Stimulated activated CD4-positive, alpha-beta T cell treated with anti-CD3 and anti-CD28 coated beads, Interleukin-4, amount 100 ng/mL, for 24 hours (primary cell): ENCODE data around the gene JAG2.
"Not testable (repeated sequence)": the region's sequence is repeated elsewhere in the genome, so short reads cannot be mapped to it uniquely, and the experiment has no call there.

ENCODE experiments used
- DNase-seq: peaks from one replicate; pipeline ENCODE4 v3.0.0-alpha.2; 2020

The JAG2 gene

DNA sequence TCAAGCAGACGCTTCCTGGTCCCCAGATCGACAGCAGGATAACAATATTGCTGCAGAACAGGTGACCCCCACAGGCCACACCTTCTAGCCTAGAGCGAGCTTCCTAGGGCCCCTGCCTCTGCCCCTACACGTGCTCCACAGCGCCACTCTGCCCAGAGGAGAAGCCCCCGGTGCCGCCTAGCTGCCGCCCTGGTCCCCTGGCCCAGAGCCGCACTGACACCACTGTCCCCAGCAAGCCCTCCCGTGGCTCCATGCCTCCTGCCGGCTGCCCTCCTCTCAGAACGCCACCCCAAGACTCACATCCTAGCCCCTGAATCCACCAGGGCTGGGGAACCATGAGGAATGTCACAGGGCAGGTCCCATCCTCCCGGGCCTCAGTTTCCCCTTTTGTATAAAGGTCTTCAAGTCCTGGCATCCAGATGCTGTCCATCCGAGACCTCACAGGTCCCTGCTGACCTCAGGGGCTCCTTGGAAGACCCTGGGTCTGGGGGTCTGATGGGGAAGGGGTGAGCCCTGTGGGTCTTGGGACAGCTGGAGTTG, 31.0 kb downstream of the JAG2 start:
- no peak for DNase-seq

DNA sequence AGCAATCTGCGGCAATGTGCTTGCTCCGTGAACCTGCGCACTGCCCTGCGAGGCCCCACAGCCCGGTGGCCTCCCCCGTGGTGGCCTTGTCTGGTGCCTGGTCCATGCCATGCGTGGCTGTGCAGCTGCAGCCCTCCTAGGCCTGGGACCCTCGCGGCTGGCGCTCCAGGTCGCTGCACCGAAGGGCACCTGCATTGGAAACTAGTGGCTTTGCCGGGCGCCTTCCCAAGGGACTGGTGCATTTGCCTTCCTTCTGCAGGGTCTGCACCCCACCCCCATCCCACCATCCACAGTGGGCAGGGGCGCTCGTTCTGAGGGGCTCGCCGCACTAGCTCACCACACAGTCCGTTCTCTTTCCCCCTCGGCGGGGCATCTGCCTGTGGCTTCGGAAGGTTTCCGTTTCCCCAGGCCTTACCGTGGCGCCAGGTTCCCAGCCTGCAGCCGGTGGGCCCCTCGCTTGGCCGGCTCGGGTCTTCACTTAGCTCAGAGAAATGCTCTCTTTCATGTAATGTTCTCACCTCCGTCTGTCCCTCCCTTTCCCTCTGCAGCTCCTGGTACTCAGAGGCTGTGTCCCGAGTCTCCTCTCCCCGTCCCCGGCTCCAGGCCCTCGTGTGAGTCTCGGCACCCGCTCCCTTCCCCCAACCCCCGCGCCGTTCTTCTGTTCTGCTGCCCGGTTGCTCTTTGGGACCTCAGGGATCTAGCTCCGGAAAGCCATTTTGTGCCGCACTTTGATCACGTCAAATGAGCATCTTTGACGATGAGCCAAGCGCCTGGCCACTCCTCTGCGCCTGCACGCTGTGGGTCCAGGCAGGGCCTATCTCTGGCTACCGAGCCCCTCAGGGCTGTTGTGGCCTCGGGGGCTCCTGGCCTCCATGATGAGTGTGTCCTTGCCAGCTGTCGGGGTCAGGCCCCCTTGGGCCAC, 31.9 kb downstream of the JAG2 start:
- DNase-seq: no peak

DNA sequence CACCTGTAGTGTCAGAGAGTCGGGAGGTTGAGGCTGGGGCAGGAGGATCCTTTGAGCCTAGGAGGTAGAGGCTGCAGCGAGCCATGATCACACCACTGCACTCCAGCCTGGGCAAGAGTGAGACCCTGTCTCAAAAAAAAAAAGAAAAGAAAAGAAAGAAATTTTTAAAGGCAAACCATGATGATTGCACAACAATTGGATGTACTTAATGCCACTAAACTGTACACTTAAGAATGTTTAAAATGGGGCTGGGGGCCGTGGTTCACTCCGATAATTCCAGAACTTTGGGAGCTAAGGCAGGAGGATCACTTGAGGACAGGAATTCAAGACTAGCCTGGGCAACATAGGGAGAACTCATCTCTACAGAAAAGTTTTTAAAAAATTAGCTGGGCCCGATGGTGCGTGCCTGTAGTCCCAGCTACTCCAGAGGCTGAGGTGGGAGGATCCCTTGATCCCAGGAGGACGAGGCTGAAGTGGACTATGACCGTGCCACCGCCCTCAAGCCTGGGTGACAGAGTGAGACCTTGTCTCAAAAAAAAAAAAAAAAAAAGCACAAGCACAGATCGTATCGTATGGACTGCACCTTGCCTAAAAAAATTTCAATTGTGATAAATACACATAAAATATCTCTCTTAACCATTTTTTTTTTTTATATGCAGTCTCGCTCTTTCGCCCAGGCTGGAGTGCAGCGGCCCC, 32.7 kb downstream of the JAG2 start:
- DNase-seq: no peak

DNA sequence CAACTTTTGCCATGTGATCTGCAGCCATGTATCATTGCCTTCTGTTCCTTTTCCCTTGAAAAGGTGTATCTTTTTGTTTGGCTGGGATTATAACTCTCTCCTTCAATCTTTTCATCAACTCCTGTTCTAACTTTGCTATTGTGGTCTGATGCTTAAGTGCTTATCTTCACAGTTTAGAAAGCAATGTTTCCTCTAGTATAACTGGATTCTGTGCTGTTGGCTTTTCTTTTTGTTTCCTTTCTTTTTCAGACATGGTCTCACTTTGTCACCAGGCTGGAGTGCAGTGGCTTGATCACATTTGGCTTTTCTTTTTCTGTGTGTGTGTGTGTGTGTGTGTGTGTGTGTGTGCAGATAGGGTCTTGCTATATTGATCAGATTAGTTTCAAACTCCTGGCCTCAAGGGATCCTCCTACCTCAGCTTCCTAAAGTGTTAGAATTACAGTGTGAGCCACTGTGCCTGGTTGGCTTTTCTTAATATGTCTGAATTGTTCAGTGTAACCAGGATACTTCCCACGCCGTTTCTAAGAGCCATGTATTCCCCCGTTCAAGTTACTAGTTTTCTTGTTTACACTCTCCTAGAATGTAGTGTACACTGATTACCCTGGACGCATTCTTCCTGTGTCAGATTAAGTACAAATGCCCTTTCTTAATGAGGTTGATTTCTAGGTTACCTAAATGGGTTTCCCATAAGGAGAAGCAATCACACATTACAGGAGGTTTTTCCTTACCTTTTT, 35.5 kb downstream of the JAG2 start:
- DNase-seq: no peak

DNA sequence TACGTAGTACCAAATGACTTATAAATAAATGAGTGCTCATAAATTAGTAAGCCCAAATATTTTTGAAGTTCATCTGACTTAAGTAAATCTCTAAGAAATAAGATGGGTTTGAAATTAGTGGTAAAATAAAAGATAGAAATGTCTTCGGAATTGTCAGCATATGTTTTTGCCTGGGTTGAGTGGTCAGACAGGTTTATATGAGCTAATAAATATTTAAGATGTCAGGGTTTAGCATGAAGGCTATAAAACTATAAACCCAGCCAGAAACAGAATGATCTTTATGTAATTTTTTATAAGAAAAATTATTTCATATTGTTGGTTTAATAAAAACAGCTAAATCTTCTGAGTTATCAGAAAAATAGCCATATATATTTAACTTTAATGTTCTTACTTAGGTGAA, 37.3 kb downstream of the JAG2 start:
- DNase-seq: no peak

DNA sequence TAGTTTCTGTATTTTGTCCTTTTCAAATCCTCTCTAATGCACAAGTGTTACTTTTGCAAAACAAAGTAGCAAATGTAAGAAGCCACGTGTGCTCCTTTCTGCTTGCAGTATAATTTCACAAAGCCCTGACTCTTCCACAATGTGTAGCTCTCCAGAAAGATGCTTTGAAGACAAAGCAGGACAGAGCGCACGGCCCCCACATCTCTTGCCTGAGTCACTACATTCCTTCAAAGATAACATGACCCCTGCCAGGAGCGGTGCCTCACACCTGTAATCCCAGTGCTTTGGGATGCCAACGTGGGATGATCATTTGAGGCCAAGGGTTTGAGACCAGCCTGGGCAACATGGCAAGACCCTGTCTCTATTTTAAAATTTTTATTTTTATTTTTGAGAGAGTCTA, 40.5 kb downstream of the JAG2 start:
- DNase-seq: no peak

DNA sequence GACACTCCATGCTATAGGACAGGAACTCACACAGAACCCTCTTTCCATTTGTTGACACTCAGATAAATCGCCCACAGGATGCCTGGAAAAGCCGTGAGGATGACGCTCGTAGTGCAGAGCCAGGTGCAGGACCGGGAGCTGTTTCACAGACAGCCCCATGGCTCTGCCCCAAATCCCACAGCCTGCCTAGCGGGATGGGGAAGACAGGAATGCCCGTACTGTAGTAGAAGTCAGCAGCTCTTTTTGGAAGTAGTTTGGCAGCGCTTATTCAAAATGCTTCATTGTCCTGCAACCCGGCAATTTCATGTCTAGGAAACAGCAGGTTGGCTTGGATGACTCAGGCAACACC, 41.6 kb downstream of the JAG2 start:
- DNase-seq: no peak

DNA sequence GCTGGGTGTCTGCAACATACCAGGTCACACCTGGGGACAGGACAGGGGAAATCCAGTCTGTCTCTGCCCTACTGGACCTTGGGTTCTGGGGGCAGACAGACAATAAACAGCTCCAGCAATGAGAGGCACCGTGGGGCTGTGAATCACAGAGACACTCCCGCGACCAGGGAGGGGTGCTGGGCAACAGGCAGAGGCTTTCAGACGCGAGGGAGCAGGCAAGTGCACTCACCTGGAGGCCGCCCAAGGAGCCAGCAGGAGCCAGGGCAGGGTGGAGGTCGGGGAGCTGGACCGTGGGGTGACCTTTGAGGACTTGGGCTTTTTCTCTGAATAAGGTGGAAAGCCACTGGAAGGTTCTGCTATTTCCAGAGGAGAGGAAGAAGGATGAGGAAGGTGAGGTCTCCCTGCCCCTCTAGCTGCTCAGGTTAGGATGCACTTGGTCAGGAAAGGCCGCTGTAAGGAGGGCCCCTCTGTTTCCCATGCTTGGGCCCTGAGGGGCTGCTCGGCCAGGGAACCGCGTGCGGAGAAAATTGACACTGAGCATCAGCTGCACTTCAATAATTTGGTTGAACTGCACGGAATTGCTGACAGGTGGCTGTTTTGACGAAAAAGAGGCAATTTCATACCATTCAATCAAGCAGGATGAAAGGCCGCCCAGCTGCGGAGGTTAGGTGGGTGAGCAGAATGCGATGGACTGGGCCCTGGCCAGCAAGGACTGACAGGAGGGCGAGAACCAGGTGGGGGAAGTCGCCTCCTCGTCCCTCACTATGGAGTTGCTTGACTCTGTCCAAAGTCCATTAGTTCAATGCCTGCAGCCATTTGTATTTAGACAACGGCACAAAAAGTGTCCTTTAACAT, 42.2 kb downstream of the JAG2 start:
- no peak for DNase-seq

DNA sequence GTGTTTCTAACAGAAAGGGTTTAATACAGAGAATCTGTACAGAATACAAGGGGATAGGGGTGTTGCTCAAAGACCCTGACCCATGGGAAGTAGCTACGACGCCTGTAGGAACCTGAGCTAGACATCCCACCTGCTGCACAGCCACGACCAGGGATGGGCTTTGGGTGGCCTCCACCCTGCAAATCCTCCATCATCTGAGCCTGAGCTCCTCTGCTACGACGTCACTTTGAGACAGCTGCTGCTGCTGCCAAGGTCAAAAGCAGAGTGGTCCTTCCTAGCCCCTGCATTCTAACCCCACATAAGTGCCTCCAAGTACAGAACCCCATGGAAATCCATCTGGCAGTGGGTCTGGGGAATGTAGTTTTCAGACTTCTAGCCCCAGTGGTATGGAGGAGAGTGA, 43.8 kb downstream of the JAG2 start:
- no peak for DNase-seq

DNA sequence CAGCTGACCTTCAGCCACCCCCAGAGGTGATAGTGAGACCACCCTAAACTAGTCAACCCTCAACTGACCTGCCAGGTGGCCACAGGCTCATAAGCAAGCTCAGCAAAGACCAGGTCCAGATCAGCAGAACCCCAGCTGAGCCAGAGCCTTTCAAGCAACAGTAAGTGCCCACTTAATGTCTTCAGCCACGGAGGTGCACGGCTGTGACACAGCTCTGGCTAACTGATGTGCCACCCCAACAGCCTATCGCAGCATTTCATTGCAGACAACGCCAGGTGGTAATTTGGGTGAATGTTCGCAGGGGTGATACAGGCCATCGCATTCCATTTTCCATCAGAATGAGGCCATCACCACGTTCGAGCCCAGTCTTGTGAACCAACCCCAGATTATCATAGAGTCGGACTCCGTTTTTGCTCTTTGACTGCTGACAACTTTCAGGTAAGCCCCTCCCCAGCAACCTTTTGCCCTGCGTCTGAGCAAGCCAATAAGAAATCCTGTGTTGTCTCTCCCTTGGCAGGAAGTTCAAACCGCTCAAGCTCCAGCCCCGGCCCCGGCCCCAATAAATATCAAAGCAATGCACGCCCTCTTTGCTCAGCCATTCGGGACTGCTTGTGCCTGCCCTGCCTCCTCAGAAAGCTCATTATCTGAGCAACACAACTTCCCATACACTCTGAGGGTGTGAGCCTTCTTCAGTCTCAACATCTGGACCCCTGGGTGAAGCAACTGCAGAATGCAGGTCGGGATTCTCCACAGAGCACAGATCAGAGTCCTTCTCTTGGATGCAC, 44.4 kb downstream of the JAG2 start:
- DNase-seq: no peak

DNA sequence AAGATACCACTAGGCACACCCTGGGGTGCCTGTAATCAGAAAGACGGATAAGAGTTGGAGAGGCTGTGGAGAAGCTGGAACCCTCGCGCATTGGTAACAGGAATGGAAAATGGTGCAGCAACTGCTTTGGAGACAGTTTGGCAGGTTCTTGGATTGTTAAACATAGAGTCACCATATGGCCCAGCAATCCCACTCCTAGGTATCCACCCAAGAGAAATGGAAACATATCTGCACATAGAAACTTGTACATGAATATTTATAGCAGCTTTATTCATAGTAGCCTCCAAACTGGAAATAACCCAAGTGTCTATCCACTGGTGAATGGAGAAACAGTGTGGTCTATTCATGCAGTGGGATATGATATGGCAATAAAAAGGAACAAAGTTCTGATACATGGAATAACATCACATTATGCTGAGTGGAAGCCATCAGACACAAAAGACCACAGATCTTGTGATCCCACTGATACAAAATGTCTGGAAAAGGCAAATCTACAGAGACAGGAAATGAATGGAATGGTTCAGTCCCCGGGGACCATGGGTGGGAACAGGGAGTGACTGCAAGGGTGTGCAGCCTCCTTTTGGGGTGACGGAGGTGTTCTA, 45.4 kb downstream of the JAG2 start:
- DNase-seq: no peak

DNA sequence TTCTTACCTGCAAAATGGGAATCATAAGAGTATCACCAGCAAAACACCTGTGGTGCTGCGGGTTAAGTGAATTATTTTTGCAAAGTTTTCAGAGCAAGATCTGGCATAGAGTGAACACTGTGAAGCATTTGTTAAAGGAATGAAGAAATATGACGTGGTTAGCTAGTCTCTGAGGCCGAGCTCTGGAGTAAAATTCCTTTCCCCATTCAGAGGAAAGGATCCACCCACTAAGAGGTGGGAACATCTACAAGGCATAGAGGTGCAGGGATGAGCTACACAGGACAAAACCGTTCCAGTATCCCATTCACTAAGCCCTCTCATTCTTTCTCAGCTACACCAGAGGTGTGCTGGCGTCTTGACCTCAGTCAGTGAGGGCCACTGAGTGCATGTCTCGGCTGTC, 48.5 kb downstream of the JAG2 start:
- DNase-seq: no peak

DNA sequence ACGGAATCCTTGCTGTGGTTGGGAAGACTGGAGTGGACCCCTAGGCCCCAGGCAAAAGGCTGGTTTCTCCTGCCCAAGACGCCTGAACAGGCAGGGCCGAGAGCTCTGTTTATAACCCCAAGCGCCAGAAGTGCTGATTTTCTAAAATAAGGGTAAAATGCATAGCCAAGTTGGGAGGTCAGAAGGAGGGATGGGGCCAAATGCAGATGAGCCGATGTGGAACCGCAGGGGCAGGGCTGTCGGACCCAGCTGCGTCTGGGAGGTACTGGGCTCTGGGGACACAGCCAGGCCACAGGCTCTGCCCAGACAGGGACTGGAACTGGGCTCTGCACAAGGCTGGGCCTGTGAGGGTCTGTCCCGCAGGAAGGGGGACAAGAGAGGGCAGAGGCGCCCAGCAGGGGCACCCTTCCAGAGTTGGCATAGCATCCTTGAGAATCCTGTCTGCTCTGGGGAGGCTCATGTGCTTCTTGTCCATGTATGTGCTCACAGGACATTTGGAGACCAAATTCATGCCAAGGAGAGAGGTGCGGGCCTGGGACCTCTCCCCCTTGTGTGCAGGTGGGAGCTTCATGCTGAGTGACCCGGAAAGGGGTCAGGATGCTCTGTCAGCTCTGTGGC, 49.1 kb downstream of the JAG2 start:
- no peak for DNase-seq

DNA sequence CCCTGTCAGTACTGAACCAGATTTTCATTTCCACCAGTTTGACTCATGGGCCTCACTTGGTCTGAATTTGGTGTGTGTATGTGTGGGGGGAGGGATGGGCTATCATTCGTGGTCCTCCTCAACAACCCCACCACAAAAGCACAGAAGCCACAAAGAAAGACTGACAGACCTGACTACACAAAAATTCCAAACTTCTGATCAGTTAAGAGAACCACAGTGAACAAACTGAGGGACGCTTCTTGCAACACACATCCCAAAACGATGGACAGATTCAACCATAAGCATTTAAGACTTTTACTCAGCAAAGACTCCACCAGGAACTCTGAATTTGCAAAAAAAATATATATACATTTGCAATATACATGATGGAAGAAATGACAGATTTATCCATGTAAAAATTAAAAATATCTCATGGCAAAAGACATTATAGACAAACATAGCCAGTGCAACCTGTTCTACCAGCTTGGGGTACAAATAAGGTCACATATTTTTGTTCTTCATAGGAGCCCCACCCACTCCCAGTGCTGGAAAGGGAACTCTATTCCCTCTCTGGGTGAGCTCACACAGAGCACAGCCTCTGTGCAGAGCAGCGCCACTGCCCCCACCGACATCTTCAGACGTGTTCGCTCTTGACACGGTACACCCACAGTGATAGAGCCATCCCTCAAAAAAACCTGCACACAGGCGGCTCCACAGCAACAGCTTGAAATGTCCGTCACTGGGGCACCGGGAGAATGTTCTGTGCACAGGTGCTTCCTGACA, 49.7 kb downstream of the JAG2 start:
- DNase-seq: no peak

DNA sequence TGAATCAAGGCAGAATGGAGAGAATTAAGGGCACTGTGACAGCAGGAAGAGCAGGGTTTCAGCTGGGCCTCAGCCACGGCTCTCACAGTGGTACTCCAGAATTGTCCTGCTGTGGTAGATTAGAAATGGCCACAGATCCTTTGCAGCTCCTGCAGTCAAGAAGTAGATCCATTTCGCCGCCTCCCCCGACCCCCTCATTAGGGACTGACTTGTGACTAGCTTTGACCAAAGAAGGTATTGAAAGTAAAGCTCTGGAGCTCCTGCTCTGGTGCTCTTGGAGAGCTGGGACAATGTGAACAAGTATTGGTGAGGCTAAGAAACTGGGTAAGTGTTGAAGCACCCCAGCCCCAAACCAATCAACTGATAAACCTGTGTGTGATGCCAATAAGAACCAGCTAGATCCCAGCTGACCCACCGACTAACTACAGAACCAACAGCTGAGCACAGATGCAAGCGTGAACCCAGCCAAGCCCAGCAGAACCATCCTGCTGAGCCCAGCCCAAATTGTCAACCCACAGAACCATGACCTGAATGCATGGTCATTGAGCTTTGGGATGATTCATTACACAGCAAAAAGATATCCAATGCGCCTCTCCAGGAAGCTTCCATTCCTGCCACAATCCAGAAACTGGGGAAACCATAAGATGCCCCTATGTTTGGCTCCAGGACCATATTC, 50.7 kb downstream of the JAG2 start:
- DNase-seq: no peak

DNA sequence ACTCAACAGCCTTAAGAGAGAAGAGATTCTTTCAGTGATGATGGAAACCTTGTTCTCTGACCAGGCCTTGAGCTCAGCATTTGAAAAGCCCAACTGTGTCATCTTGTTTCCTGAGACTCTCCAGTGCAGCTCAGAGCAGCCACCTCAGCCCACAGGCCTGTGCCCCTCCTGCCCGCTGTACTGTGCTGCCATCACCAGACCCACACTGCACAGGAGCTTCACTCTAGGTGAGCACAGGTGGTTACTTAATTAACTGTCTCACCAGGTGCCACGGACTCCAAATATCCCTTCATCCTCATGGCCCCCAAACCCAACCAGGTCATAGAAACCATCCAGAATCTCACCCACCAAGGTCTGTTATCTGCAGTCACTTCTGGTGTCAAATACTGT, 51.3 kb downstream of the JAG2 start:
- no peak for DNase-seq

DNA sequence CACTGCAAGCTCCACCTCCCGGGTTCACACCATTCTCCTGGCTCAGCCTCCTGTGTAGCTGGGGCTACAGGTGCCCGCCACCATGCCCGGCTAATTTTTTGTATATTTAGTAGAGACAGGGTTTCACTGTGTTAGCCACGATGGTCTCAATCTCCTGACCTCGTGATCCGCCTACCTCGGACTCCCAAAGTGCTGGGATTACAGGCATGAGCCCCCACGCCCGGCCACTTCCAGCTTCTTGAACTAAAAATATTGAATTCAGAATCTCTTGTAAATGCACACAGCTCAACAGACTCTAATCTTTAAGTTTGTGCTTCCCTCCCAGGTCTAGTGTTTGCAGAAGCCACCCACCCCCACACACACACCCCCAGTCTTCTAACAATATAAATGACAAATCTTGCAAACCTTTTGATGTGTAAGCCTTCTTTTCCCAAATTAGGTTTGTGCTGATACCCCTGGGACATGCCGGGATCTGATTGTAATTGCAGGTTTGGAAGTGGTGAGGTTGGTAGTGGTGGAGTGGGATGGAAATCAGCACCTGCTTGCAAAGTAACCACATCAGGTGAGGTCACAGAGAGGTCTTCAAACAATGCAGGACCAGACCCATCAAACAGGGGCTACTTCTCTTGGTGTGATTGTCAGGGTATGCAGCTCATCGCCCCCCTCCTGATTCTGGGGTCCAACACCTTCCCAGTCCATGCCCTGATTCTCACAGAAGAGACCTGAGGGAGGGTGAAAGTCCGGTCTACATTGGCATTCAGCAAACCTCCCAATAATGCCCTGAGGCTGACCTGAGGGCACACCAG, 51.9 kb downstream of the JAG2 start:
- no peak for DNase-seq

DNA sequence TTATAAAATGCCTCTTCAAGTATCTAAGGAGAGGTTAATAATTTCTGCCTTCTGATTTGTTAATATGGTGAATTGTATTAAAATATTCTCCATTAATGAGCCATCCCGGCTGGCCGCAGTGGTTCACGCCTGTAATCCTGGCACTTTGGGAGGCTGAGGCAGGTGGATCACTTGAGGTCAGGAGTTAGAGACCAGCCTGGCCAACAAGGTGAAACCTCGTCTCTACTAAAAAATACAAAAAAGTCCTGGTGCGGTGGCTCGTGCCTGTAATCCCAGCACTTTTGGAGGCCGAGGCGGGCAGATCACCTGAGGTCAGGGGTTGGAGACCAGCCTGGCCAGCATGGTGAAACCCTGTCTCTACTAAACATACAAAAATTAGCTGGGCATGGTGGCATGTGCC, 59.3 kb downstream of the JAG2 start:
- not testable (repeated sequence) for DNase-seq

DNA sequence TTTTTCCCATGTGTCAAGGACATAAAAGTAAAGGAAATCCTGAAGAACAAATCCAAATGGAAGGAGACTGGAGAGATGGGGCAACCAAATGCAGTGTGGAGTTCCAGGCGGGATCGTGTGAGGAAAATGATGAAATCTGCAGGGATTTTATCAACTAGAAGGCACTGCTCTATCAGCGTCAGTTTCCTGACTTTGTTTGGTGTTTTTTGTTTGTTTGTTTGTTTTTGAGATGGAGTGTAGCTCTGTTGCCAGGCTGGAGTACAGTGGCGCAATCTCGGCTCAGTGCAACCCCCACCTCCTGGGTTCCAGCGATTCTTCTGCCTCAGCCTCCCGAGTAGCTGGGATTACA, 60.1 kb downstream of the JAG2 start:
- no peak for DNase-seq
